Liver (tissue), 9 donors: ENCODE measurements around the gene MMGT1. TPM values are rescaled to one million over a fixed set of nuclear protein-coding genes. Genes with fewer than 3 reads are reported as not detected.

ENCODE experiments used
- DNase-seq: peaks from one replicate; pipeline ENCODE4 v3.0.0-alpha.2; 2017; ENCODE audit warnings: low spot score
- H3K27ac ChIP-seq, 2 donors: one replicate each; pipeline ENCODE4 v1.7.0; 2013; ENCODE audit warnings: inconsistent platforms in 2 of 2, low read length in 2 of 2, control low read depth in 1 of 2, low read depth in 1 of 2, mild to moderate bottlenecking in 1 of 2
- H3K27me3 ChIP-seq, 4 donors: one replicate each; pipeline versions ENCODE4 v1.6.1 to v1.7.0; 2013; ENCODE audit warnings: low read length in 3 of 4, inconsistent platforms in 1 of 4, mild to moderate bottlenecking in 1 of 4, moderate library complexity in 1 of 4; ENCODE audit not compliant: control insufficient read depth in 4 of 4, insufficient read depth in 4 of 4
- H3K36me3 ChIP-seq, 4 donors: one replicate each; pipeline versions ENCODE4 v1.6.1 to v1.7.0; 2013; ENCODE audit warnings: low read length in 3 of 4, mild to moderate bottlenecking in 3 of 4, low read depth in 1 of 4, moderate library complexity in 1 of 4; ENCODE audit not compliant: control insufficient read depth in 4 of 4, insufficient read depth in 3 of 4
- H3K4me1 ChIP-seq, 4 donors: one replicate each; pipeline versions ENCODE4 v1.6.1 to v1.7.0; 2013; ENCODE audit warnings: low read length in 3 of 4, mild to moderate bottlenecking in 3 of 4, moderate library complexity in 1 of 4; ENCODE audit not compliant: control insufficient read depth in 4 of 4, insufficient read depth in 4 of 4
- H3K4me3 ChIP-seq, 3 donors: one replicate each; pipeline versions ENCODE4 v1.6.1 to v1.7.0; 2013; ENCODE audit warnings: low read length in 3 of 3, control low read depth in 1 of 3, low read depth in 1 of 3, mild to moderate bottlenecking in 1 of 3
- H3K9ac ChIP-seq, 2 donors: one replicate each; pipeline ENCODE4 v1.7.0; 2013; ENCODE audit warnings: low read length in 2 of 2, mild to moderate bottlenecking in 2 of 2, moderate library complexity in 2 of 2, control low read depth in 1 of 2, low read depth in 1 of 2
- H3K9me3 ChIP-seq, 4 donors: one replicate each; pipeline versions ENCODE4 v1.6.1 to v1.7.0; 2013; ENCODE audit warnings: low read length in 3 of 4; ENCODE audit not compliant: control insufficient read depth in 4 of 4
- EGR1 ChIP-seq, 2 donors: IDR thresholded peaks; 2 replicates each; pipeline ENCODE4 v1.6.1; 2016 to 2018; ENCODE audit warnings: antibody characterized with exemption in 2 of 2, low read depth in 2 of 2
- HNF4A ChIP-seq, 2 donors: conservative IDR thresholded peaks; 2 replicates each; pipeline ENCODE4 v1.6.1; 2016; ENCODE audit warnings: antibody characterized with exemption in 2 of 2, mild to moderate bottlenecking in 2 of 2
- JUND ChIP-seq, 2 donors: IDR thresholded peaks; 2 replicates each; pipeline ENCODE4 v1.6.1; 2016; ENCODE audit warnings: antibody characterized with exemption in 2 of 2
- NR2F2 ChIP-seq: IDR thresholded peaks from 2 replicates; pipeline ENCODE4 v1.6.1; 2016; ENCODE audit warnings: antibody characterized with exemption
- REST ChIP-seq: IDR thresholded peaks from 2 replicates; pipeline ENCODE4 v1.6.1; 2016; ENCODE audit warnings: antibody characterized with exemption, mild to moderate bottlenecking
- RXRA ChIP-seq, 2 donors: IDR thresholded peaks; 2 replicates each; pipeline ENCODE4 v1.6.1; 2017 to 2018; ENCODE audit warnings: antibody characterized with exemption in 2 of 2, mild to moderate bottlenecking in 1 of 2
- SP1 ChIP-seq: IDR thresholded peaks from 2 replicates; pipeline ENCODE4 v1.6.1; 2018; ENCODE audit warnings: antibody characterized with exemption, mild to moderate bottlenecking
- TAF1 ChIP-seq: conservative IDR thresholded peaks from 2 replicates; pipeline ENCODE4 v1.6.1; 2016; ENCODE audit warnings: antibody characterized with exemption, mild to moderate bottlenecking
- YY1 ChIP-seq: IDR thresholded peaks from 2 replicates; pipeline ENCODE4 v1.6.1; 2016; ENCODE audit warnings: antibody characterized with exemption, mild to moderate bottlenecking
- ZBTB33 ChIP-seq: IDR thresholded peaks from 2 replicates; pipeline ENCODE4 v1.6.1; 2016; ENCODE audit warnings: antibody characterized with exemption
- WGBS: extraction: QIAGEN DNeasy Blood & Tissue Kit; methylation state at CpG from one replicate; pipeline ENCODE4 v1.1.7; 2013; 5-methylcytosine and 5-hydroxymethylcytosine counted together
- polyA plus RNA-seq, 2 donors: library from polyadenylated mRNA; stranded (reverse) in 1 of 2; unstranded in 1 of 2; fragments of 200-250 nt in 1 of 2; fragments of >200 nt in 1 of 2; fragmentation: Nextera tagmentation in 1 of 2; extraction: Ambion mirVana in 1 of 2; gene quantifications; one replicate each; pipeline versions ENCODE4 v1.2.1 to v1.2.3, GENCODE V29; 2013 to 2015
- total RNA-seq, 2 donors: library from RNA; depleted of rRNA; stranded (reverse); fragments of >200 nt; gene quantifications; one replicate each; pipeline ENCODE4 v1.2.3, GENCODE V29; 2014
- TF ChIP-seq, protein P1 (sequence below): IDR thresholded peaks from 2 replicates; pipeline ENCODE4 v1.6.1; 2016; ENCODE audit warnings: antibody characterized with exemption
- TF ChIP-seq, protein P2 (sequence below): IDR thresholded peaks from 2 replicates; pipeline ENCODE4 v1.6.1; 2016; ENCODE audit warnings: antibody characterized with exemption
- TF ChIP-seq, protein P3 (sequence below): fragments of 150-350 bp; IDR thresholded peaks from 2 replicates; pipeline ENCODE4 v1.5.1; 2017; ENCODE audit warnings: improper control_type of control experiment, low read depth, low read length; ENCODE audit not compliant: missing input control
- donor health status: healthy.
- donor health status: healthy.
- donor health status: healthy.
- donor health status: healthy.
- donor health status: healthy.

Gene MMGT1
- total and polyA plus RNA-seq, 4 donors: 3.4 to 4.2 (median 3.6) TPM

DNA sequence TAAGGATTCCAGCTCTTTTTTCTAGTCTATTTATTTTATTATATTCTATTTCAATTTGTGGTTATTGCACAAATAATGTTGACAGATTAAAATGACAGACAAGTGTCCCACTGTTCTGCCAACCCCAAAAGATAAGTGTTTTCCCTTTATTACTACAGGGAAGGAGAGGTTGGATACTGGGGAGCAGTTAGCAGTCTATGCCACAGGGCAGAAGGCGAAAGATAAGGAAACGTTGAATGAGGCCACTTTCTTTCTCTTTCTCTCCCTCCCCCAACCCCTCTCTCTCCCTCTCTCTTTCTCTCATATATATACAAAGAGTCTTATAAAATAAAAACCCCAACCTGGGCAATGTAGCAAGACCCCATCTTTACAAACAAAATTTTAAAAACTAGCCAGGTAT is 43.1 kb upstream of the MMGT1 start:
- Histone ChIP-seq H3K9me3 (no peaks in the 10 kb centered on the region), H3K4me3 (no peak overlapping the region), H3K36me3 (peaks cover 0 to 12% (median under 1%) of the 10 kb centered on the region in 4 donors), H3K27ac (no peak overlapping the region), H3K27me3 (no peaks in the 10 kb centered on the region), H3K9ac (no peak overlapping the region), H3K4me1 (no peaks in the 10 kb centered on the region)
- 90% methylated on average over 2 of the region's 2 CpGs for WGBS
- DNase-seq: no peak
- TF ChIP-seq TAF1 (no peak), YY1 (no peak), HNF4A (conservative IDR thresholded peaks at IDR 0.05) (no peak), RXRA (IDR thresholded peaks at IDR 0.05) (no peak)

DNA sequence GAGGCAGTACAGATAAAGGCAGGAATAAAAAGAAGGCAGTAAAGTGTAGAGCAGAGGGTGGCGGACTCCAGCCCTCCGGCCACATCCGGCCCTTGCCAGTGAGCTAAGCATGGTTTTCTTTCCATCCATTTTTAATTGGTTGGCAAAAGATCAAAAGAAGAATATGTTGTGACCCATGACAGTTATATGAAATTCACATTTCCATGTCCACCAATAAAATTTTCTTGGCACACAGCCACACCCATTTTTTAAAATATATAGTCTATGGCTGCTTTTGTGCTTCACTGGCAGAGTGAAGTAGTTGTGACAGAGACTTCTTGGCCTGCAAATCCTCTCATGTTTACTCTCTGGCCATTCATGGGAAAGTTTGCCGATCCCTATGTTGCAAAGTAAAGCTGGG is 41.2 kb upstream of the MMGT1 start:
- WGBS: 83% methylated on average over 4 of the region's 4 CpGs

More for the DNA sequence above, 41.2 kb upstream of the MMGT1 start:
- Histone ChIP-seq H3K9me3 (no peaks in the 10 kb centered on the region), H3K9ac (no peak overlapping the region), H3K27ac (no peak overlapping the region), H3K36me3 (peaks cover 0 to 12% (median under 1%) of the 10 kb centered on the region in 4 donors), H3K4me3 (no peak overlapping the region), H3K27me3 (no peaks in the 10 kb centered on the region), H3K4me1 (no peaks in the 10 kb centered on the region)
- no peak for DNase-seq
- TF ChIP-seq ZBTB33 (no peak), EGR1 (IDR thresholded peaks at IDR 0.05; ENCODE audit: low read depth in 2 of 2) (no peak), NR2F2 (no peak), REST (no peak), JUND (IDR thresholded peaks at IDR 0.05) (no peak), SP1 (no peak)
- TF ChIP-seq, protein P1, sequence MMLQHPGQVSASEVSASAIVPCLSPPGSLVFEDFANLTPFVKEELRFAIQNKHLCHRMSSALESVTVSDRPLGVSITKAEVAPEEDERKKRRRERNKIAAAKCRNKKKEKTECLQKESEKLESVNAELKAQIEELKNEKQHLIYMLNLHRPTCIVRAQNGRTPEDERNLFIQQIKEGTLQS: no peak
- TF ChIP-seq, protein P2, sequence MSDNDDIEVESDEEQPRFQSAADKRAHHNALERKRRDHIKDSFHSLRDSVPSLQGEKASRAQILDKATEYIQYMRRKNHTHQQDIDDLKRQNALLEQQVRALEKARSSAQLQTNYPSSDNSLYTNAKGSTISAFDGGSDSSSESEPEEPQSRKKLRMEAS: no peak
- TF ChIP-seq, protein P3, sequence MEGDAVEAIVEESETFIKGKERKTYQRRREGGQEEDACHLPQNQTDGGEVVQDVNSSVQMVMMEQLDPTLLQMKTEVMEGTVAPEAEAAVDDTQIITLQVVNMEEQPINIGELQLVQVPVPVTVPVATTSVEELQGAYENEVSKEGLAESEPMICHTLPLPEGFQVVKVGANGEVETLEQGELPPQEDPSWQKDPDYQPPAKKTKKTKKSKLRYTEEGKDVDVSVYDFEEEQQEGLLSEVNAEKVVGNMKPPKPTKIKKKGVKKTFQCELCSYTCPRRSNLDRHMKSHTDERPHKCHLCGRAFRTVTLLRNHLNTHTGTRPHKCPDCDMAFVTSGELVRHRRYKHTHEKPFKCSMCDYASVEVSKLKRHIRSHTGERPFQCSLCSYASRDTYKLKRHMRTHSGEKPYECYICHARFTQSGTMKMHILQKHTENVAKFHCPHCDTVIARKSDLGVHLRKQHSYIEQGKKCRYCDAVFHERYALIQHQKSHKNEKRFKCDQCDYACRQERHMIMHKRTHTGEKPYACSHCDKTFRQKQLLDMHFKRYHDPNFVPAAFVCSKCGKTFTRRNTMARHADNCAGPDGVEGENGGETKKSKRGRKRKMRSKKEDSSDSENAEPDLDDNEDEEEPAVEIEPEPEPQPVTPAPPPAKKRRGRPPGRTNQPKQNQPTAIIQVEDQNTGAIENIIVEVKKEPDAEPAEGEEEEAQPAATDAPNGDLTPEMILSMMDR: no peak
